ENCODE data around the gene SCGB3A1. TPM values are rescaled to one million over a fixed set of nuclear protein-coding genes. Genes with fewer than 3 reads are reported as not detected.

Gene SCGB3A1
- total RNA-seq, 1 donor from 2014 or later = not detected

- H3K27me3 Mint-ChIP-seq = peaks cover 29% of the 10 kb centered on the region
- TF ChIP-seq, protein P1, sequence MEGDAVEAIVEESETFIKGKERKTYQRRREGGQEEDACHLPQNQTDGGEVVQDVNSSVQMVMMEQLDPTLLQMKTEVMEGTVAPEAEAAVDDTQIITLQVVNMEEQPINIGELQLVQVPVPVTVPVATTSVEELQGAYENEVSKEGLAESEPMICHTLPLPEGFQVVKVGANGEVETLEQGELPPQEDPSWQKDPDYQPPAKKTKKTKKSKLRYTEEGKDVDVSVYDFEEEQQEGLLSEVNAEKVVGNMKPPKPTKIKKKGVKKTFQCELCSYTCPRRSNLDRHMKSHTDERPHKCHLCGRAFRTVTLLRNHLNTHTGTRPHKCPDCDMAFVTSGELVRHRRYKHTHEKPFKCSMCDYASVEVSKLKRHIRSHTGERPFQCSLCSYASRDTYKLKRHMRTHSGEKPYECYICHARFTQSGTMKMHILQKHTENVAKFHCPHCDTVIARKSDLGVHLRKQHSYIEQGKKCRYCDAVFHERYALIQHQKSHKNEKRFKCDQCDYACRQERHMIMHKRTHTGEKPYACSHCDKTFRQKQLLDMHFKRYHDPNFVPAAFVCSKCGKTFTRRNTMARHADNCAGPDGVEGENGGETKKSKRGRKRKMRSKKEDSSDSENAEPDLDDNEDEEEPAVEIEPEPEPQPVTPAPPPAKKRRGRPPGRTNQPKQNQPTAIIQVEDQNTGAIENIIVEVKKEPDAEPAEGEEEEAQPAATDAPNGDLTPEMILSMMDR (IDR thresholded peaks at IDR 0.05; ENCODE audit: unreplicated experiment) = no peak
- no peak overlapping the region for H3K4me3 Mint-ChIP-seq (ENCODE audit: low read depth)
Measured at GRCh38 chr5:180636403-180637075, 45.2 kb upstream of the SCGB3A1 start.

GRCh38 chr5:180636016-180636402 is 44.7 kb upstream of the SCGB3A1 start:
- Mint-ChIP-seq H3K4me3 (ENCODE audit: low read depth) (no peak overlapping the region), H3K36me3 (ENCODE audit: insufficient read depth) (no peaks in the 10 kb centered on the region), H3K4me1 (ENCODE audit: low read depth) (no peaks in the 10 kb centered on the region), H3K27me3 (peaks cover 29% of the 10 kb centered on the region), H3K9me3 (ENCODE audit: low read depth) (no peaks in the 10 kb centered on the region), H3K27ac (no peak overlapping the region)
- no peak for DNase-seq (ENCODE audit: low spot score, unreplicated experiment)
- TF ChIP-seq, protein P1 (IDR thresholded peaks at IDR 0.05; ENCODE audit: unreplicated experiment) = no peak

More at GRCh38 chr5:180636403-180637075, 45.2 kb upstream of the SCGB3A1 start:
- Mint-ChIP-seq H3K36me3 (ENCODE audit: insufficient read depth) (no peaks in the 10 kb centered on the region), H3K9me3 (ENCODE audit: low read depth) (no peaks in the 10 kb centered on the region), H3K4me1 (ENCODE audit: low read depth) (no peaks in the 10 kb centered on the region), H3K27ac (no peak overlapping the region)
- no peak for DNase-seq (ENCODE audit: low spot score, unreplicated experiment)

DNA sequence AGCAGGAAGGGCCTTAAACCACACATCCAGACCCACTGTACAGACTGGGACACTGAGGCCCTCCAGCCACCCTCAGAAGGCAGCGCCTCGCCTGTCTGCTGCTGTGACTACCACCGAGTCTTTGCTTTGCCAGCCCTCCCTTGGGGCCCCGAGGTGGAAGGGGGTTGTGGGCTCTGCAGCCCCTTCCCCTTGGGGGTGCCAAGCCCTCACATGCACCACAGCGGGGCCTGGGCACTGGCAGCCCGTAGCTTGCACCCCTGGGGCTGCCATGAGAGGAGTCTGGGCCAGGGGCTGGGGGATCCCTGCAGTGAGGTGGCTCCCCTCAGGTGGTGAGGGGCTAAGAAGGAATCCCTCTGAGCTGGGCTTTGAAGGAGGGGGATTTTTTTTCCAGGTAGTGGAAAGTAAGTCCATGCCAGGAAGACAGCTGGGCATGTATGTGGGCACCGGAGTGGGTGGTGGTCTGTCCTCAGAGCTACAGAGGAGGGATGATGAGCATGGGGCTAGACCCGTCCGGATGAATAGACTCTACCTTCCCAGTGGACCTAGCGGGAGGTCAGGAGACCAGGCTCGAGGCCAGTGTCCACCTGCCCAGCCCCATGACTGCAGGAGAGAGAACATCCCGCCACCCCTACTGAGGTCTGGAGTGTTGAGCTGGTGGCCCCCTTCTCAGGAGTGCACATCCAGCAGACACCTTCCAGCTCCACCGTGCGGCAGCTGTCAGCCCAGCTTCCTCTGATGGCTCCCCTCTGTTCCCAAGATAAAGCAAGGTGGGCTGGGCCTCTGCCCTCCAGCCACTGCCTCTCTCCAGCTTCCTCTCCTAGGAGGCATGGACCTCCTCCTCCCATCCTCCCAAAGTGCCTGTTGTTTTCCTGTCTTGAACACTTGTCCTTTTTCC is 42.2 kb upstream of the SCGB3A1 start:
- no peak for DNase-seq (ENCODE audit: low spot score, unreplicated experiment)
- no peaks in the 10 kb centered on the region for H3K4me1 Mint-ChIP-seq (ENCODE audit: low read depth)
- H3K9me3 Mint-ChIP-seq (ENCODE audit: low read depth) = no peaks in the 10 kb centered on the region
- peaks cover 21% of the 10 kb centered on the region for H3K27me3 Mint-ChIP-seq
- H3K36me3 Mint-ChIP-seq (ENCODE audit: insufficient read depth) = no peaks in the 10 kb centered on the region
- no peak overlapping the region for H3K4me3 Mint-ChIP-seq (ENCODE audit: low read depth)
- TF ChIP-seq, protein P1 (IDR thresholded peaks at IDR 0.05; ENCODE audit: unreplicated experiment) = no peak
- H3K27ac Mint-ChIP-seq = no peak overlapping the region

GRCh38 chr5:180632768-180633167 is 41.5 kb upstream of the SCGB3A1 start:
- H3K27me3 Mint-ChIP-seq = peaks cover 15% of the 10 kb centered on the region
- no peaks in the 10 kb centered on the region for H3K9me3 Mint-ChIP-seq (ENCODE audit: low read depth)
- no peaks in the 10 kb centered on the region for H3K36me3 Mint-ChIP-seq (ENCODE audit: insufficient read depth)
- no peaks in the 10 kb centered on the region for H3K4me1 Mint-ChIP-seq (ENCODE audit: low read depth)
- DNase-seq (ENCODE audit: low spot score, unreplicated experiment) = no peak
- H3K27ac Mint-ChIP-seq = no peak overlapping the region
- TF ChIP-seq, protein P1 (IDR thresholded peaks at IDR 0.05; ENCODE audit: unreplicated experiment) = no peak
- H3K4me3 Mint-ChIP-seq (ENCODE audit: low read depth) = no peak overlapping the region

- Mint-ChIP-seq H3K9me3 (ENCODE audit: low read depth) (no peaks in the 10 kb centered on the region), H3K27me3 (peaks cover 10% of the 10 kb centered on the region), H3K4me1 (ENCODE audit: low read depth) (no peaks in the 10 kb centered on the region), H3K27ac (no peak overlapping the region), H3K36me3 (ENCODE audit: insufficient read depth) (no peaks in the 10 kb centered on the region), H3K4me3 (ENCODE audit: low read depth) (no peak overlapping the region)
- DNase-seq (ENCODE audit: low spot score, unreplicated experiment) = no peak
- TF ChIP-seq, protein P1 (IDR thresholded peaks at IDR 0.05; ENCODE audit: unreplicated experiment) = no peak
Measured at GRCh38 chr5:180631549-180632383, 40.5 kb upstream of the SCGB3A1 start.
